ENCODE data around the gene ATP5MK.
"Not testable (repeated sequence)": the region's sequence is repeated elsewhere in the genome, so short reads cannot be mapped to it uniquely, and the experiment has no call there.

The ATP5MK gene, protein sequence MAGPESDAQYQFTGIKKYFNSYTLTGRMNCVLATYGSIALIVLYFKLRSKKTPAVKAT

GRCh38 chr10:103396067-103396788, at the start of gene ATP5MK, which contains the start of gene PDCD11:
TSS of gene ATP5MK (minus strand) at chr10:103396475. CDS start at chr10:103392457, 4,018 bp downstream.
TSS of gene PDCD11 (plus strand) at chr10:103396626. CDS start at chr10:103398427, 1,801 bp downstream.
- DNase-seq (ENCODE audit: low read depth) = peak; percentile 88

DNA sequence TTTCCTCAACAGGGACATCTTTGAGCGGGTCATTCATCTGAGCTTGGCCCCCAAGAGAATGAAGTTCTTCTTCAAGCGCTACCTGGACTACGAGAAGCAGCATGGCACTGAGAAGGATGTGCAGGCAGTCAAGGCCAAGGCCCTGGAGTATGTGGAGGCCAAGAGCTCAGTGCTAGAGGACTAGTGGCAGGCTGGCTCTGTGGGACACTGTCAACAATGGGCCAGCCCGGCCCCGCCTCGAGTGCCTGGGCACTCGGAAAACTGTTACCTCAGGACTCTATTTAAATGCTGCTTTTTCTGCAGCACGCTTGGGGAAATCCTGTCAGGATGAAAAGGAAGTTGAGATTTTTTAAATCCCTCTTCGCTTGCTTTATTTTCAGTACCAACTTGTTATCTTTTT, 49.1 kb upstream of the ATP5MK start:
- no peak for DNase-seq (ENCODE audit: low read depth)

GRCh38 chr10:103444478-103444877, 48.2 kb upstream of the ATP5MK start:
- no peak for DNase-seq (ENCODE audit: low read depth)

GRCh38 chr10:103443475-103444185, 47.4 kb upstream of the ATP5MK start:
- no peak for DNase-seq (ENCODE audit: low read depth)

- no peak for DNase-seq (ENCODE audit: low read depth)
These were observed 45.8 kb upstream of the ATP5MK start for GRCh38 chr10:103442031-103442461.

DNA sequence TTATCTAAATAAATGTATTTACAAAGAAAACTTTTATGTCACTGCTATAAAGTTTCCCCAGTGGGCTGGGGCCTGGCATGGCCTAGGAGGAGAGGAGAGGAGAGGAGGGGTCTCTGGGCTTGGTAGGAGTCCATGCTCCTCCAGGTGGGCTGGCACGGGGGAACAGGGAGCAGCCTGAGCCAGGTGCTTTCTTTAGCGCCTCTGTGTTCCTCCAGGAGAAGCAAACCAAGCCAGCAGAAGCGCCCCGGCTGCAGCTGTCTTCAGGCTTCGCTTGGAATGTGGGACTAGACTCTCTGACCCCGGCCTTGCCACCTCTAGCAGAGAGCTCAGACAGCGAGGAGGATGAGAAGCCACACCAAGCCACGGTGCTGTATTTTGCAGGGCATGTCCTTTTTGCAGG, 45.3 kb upstream of the ATP5MK start:
- no peak for DNase-seq (ENCODE audit: low read depth)

- DNase-seq (ENCODE audit: low read depth) = no peak
These were observed 44.9 kb upstream of the ATP5MK start for GRCh38 chr10:103441206-103441605.

GRCh38 chr10:103440416-103440815, 44.1 kb upstream of the ATP5MK start:
- no peak for DNase-seq (ENCODE audit: low read depth)

DNA sequence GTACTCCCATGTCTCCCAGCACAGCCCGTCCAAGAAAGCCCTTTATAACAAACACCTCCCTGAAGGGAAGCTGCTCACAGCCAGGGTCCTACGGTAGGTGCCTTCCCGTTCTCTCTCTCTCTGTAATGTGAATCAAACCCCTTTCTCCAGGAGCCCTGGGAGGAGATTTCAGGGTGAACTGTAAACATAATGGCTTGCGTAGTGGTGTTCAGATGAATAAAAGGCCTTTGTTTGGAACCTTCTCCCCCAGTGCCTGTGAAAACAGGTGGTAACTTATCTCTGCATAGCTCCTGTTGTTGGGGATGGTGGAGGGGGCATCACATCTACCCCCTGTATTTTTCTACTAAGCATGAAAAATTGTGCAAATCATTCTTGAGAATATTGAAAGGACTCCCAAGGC, 43.5 kb upstream of the ATP5MK start:
- DNase-seq (ENCODE audit: low read depth) = no peak

- no peak for DNase-seq (ENCODE audit: low read depth)
These were observed 37.6 kb upstream of the ATP5MK start for GRCh38 chr10:103433858-103434257.

GRCh38 chr10:103431902-103432301, 35.6 kb upstream of the ATP5MK start:
- no peak for DNase-seq (ENCODE audit: low read depth)

DNA sequence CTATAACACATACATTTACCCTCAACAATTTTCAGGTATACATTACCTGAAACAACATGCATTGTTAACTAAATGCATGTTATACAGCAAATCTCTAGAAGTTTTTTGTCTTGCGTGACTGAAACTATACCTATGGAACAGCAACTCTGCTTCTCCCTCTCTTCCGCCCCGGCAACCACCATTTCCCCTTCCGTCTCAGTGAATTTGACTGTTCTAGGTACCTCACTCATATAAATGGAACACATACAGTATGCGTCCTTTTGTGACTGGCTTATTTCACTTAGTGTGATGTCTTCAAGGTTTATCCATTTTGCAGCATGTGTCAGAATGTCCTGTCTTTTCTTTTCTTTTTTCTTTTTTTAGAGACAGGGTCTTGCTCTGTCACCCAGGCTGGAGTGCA, 33.4 kb upstream of the ATP5MK start:
- no peak for DNase-seq (ENCODE audit: low read depth)

DNA sequence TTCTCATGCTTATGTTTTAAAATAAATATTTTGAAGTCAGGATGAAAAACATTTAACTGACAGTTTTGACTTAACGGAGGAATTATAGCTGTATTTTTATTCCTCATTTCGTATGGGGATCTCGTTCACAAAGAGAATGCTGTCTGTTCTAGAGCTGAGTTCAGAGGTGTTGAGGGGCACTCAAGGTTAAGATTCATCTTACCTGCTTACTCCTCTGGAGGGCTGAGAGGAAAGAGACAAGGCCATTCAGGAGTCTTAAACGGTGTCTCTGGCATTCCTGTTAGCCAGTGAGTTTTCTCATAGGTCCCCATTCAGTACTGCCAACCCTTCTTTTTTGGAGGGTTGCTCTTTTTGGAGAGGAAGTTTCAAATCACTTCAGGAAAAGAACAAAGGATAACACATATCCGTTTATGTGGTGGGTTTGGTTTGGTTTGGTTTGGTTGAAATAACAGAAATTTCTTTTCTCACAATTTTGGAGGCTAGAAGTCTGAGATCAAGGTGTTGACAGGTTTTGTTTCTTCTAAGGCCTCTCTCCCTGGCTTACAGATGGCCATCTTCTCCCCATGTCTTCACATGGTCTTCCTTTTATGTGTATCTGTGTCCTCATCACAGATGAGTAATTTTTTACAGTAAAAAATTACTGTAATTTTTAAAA, 32.8 kb upstream of the ATP5MK start:
- no peak for DNase-seq (ENCODE audit: low read depth)

DNA sequence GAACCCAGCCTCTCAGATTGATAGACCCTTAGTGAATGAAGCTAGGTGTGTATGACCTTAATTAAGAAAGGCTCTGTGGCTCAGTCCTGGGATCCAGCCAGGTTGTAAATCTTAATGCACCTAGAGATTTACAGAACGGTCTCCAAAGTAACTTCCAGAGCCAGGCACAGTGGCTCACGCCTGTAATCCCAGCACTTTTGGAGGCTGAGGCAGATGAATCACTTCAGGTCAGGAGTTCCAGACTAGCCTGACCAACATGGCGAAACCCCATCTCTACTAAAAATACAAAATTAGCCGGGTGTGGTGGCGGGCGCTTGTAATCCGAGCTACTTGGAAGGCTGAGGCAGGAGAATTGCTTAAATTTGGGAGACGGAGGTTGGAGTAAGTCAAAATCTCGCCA, 31.6 kb upstream of the ATP5MK start:
- DNase-seq (ENCODE audit: low read depth) = no peak

- no peak for DNase-seq (ENCODE audit: low read depth)
These were observed 27.5 kb upstream of the ATP5MK start for GRCh38 chr10:103423748-103424147.

GRCh38 chr10:103419101-103419500, 22.8 kb upstream of the ATP5MK start:
- DNase-seq (ENCODE audit: low read depth) = no peak

DNA sequence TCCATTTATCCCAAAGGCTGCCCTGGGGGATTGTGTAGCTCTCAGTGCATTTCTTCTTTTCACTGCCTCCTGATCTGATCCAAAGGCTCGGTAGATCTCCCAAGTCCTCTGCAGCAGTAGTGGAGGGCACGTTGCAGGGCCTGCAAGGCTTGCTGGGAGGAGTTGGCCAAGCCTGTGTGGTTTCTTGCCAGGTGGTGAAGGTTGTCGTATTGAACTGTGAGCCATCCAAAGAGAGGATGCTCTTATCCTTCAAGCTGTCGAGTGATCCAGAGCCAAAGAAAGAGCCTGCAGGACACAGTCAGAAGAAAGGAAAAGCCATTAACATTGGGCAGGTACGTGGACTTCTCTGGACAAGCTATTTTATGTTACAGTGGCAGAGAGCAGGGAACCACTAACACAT, 21.3 kb upstream of the ATP5MK start:
- no peak for DNase-seq (ENCODE audit: low read depth)

- DNase-seq (ENCODE audit: low read depth) = not testable (repeated sequence)
These were observed 20.8 kb upstream of the ATP5MK start for GRCh38 chr10:103417148-103417469.

GRCh38 chr10:103416436-103417147, 20.3 kb upstream of the ATP5MK start:
- peak; percentile 59 for DNase-seq (ENCODE audit: low read depth)

- DNase-seq (ENCODE audit: low read depth) = no peak
These were observed 19.3 kb upstream of the ATP5MK start for GRCh38 chr10:103415581-103415980.

DNA sequence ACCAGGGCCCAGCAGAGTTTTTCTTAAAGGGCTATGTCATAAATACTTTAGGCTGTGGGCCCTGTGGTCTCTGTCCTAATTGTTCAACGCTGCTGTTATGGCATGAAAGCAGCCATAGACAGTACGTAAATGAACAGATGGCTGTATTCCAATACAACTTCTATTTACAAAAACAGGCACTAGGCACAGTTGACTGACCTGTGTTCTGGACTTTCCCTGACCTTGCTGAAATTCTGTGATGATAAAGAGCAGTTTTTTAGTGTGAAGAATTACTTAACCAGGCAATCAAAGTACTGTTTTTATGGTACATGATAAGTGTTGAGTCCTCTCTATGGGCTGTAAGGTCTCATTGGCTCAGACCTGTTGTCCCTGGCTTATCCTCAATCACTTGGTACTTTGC, 17.3 kb upstream of the ATP5MK start:
- DNase-seq (ENCODE audit: low read depth) = no peak

DNA sequence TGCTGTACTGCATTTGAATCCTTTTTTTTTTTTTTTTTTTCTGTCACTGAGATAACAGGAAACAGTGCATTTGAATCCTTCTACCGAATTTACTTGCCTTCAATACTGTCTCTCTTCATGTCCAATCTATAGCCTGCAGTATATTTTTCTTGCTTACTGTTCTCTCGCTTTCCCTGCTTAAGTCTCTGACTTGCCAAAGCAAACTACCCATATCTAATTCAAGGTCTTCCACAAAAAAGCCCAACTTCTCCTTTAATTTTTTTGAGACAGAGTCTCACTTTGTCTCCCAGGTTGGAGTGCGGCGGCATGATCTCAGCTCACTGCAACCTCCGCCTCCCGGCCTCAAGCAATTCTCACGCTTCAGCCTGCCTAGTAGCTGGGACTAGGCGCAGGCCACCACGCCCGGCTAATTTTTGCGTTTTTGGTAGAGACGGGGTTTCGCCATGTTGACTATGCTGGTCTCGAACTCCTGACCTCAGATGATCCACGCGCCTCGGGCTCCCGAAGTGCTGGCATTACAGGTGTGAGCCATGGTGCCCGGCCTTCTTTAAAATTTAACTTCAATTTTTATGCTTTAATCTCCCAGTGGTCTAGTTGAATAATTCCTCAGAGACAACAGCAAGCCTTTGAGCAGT, 1.0 kb upstream of the ATP5MK start:
- no peak for DNase-seq (ENCODE audit: low read depth)

Data from activated T-cell treated with anti-CD3 and anti-CD28 coated beads for 1 hour (primary cell).